ENCODE results near the gene TOR1AIP2. TPM values are rescaled to one million over a fixed set of nuclear protein-coding genes. Genes with fewer than 3 reads are reported as not detected.
"Not testable (repeated sequence)": the region's sequence is repeated elsewhere in the genome, so short reads cannot be mapped to it uniquely, and the experiment has no call there.

TOR1AIP2 gene
- total RNA-seq, 1 donor from 2014 or later = 88.5 TPM

DNA sequence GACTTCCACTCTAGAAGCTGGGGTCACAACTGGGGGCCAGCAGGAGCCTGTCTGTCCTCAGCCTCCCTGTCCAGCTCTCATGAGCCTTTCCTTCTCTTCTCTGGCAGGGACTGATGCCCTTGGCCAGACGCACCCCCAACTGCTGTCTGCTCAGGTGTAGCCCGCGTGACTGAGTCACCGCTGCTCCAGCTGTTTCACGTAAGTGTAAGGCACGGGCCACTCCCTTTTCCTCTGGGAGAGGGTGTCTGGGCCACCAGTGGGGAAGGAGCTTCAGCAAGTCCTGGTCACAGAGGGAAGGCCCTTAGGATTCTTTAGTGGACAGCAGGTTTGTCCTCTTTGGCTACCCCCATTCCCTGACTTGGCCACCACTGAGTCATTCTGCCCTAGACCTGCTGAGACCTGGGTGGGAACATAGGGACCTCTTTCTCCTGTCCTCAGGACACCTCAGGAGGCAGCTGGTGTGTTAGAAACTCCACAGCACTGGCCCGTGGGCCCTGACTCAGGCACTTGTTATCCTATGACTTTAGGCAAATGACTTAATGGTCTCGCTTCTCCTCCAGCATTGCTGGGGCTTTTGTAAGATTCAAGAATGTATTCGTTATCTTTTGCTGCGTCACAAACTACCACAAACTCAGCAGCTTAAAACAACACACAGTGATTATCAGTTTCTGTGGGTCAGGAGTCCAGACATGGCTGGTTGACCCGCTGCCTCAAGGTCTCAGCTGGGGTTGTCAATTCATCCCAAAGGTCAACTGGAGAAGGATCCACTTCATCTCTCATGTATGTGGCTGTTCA is 69.7 kb downstream of the TOR1AIP2 start:
- no peaks in the 10 kb centered on the region for H3K9me3 ChIP-seq
- intact Hi-C loops (cut with DNase I) = no loop called here
- no peak overlapping the region for H3K4me3 ChIP-seq
- H3K27me3 ChIP-seq = no peaks in the 10 kb centered on the region
- H3K4me1 ChIP-seq = no peaks in the 10 kb centered on the region
- DNase-seq (no peak), ATAC-seq (no peak)
- TF ChIP-seq, protein P1, sequence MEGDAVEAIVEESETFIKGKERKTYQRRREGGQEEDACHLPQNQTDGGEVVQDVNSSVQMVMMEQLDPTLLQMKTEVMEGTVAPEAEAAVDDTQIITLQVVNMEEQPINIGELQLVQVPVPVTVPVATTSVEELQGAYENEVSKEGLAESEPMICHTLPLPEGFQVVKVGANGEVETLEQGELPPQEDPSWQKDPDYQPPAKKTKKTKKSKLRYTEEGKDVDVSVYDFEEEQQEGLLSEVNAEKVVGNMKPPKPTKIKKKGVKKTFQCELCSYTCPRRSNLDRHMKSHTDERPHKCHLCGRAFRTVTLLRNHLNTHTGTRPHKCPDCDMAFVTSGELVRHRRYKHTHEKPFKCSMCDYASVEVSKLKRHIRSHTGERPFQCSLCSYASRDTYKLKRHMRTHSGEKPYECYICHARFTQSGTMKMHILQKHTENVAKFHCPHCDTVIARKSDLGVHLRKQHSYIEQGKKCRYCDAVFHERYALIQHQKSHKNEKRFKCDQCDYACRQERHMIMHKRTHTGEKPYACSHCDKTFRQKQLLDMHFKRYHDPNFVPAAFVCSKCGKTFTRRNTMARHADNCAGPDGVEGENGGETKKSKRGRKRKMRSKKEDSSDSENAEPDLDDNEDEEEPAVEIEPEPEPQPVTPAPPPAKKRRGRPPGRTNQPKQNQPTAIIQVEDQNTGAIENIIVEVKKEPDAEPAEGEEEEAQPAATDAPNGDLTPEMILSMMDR (IDR thresholded peaks at IDR 0.05) = no peak
- no peaks in the 10 kb centered on the region for H3K36me3 ChIP-seq
- H3K27ac ChIP-seq = no peak overlapping the region

DNA sequence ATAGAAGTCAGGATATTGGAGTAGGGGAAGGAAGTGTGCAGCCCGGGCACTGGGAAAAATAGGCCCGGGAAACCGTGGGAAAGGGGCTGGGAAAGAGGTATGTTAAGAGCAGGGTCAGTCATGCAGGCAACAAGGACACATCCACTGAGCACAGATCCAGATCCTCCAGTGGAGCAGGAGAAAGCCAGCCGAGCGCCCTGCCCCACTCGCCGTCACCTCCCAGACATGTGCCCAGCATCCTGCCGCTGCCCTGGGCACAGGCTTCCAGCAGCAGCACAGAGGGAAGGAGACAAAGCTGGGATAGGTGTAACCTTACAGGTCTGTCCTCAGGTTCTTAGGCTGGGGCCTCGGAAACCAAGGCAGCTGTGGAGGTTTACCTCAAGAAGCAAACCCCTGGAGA is 70.3 kb downstream of the TOR1AIP2 start:
- intact Hi-C loops (cut with DNase I) = no loop called here
- Histone ChIP-seq H3K27ac (no peak overlapping the region), H3K27me3 (no peaks in the 10 kb centered on the region), H3K4me3 (no peak overlapping the region), H3K4me1 (no peaks in the 10 kb centered on the region), H3K36me3 (no peaks in the 10 kb centered on the region), H3K9me3 (no peaks in the 10 kb centered on the region)
- TF ChIP-seq, protein P1 (IDR thresholded peaks at IDR 0.05) = no peak
- DNase-seq (no peak), ATAC-seq (no peak)

DNA sequence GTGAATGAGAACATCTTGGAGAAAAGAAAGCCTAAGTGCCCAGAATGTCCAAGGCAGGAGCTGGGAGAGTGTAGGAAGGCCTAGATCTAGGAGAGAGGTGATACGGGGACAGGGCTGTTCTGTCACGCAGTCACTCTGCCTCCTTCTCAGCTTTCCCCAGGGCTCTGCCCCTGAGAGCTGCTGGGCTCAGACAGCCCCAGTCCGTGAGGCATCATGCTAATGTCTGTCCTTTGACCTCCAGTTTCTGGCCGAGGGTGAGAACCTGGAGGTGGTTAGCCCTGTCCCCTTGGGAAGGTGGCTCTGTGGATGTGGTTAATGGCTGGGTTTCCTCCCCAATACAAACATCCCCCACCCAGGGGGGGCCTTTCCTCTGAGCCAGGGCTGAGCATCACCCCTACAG is 71.3 kb downstream of the TOR1AIP2 start:
- Histone ChIP-seq H3K36me3 (no peaks in the 10 kb centered on the region), H3K27me3 (no peaks in the 10 kb centered on the region), H3K4me3 (no peak overlapping the region), H3K4me1 (no peaks in the 10 kb centered on the region), H3K27ac (no peak overlapping the region), H3K9me3 (no peaks in the 10 kb centered on the region)
- DNase-seq (no peak), ATAC-seq (no peak)
- intact Hi-C loops (cut with DNase I) = no loop called here
- TF ChIP-seq, protein P1 (IDR thresholded peaks at IDR 0.05) = no peak

DNA sequence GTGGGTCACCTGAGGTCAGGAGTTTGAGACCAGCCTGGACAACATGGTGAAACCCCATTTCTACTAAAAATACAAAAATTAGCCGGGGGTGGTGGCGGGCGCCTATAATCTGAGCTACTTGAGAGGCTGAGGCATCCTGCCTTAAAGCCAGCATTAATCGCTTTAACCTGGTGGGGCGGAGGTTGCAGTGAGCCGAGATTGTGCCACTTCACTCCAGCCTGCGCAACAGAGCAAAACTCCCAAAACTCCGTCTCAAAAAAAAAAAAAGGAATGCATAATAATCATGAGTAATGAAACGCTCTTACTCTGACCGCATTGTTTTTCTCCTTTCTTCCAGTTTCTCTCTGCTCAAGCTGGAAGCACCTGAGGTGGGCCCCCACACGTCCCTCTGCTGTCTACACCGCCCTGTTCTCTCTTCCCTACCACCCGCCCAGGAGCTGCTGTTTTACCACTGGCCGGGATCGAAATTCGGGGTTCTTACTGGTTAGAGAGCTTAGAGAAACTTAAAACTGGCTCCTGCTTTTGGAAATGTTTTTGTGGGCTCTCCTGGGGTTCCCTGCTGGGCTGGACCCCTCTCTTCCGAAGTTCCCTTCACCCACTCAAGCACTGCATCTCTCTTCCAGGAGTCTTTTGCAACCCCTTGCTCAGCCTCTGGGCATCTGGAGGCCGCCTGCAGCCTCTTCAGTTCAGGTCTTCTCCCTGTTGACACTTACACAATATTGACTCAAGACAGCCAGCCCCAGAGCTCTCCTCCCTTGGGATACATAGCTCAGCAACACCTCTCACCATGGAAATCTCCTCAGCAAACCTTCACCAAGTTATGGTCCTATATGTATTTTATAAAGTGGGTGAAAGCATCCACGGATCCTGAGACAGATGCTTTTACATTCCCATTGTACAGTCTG is 72.1 kb downstream of the TOR1AIP2 start:
- Histone ChIP-seq H3K36me3 (no peaks in the 10 kb centered on the region), H3K27me3 (no peaks in the 10 kb centered on the region), H3K4me3 (no peak overlapping the region), H3K4me1 (no peaks in the 10 kb centered on the region), H3K27ac (no peak overlapping the region), H3K9me3 (no peaks in the 10 kb centered on the region)
- no peak for DNase-seq
- ATAC-seq = no peak
- intact Hi-C loops (cut with DNase I) = no loop called here
- TF ChIP-seq, protein P1 (IDR thresholded peaks at IDR 0.05) = no peak

- ATAC-seq; intact Hi-C loops (cut with DNase I); H3K4me3 ChIP-seq; H3K27me3 ChIP-seq; H3K36me3 ChIP-seq; H3K4me1 ChIP-seq; DNase-seq; H3K9me3 ChIP-seq; H3K27ac ChIP-seq: not testable (repeated sequence)
Measured at GRCh38 chr1:179804417-179804816, 73.2 kb downstream of the TOR1AIP2 start.

DNA sequence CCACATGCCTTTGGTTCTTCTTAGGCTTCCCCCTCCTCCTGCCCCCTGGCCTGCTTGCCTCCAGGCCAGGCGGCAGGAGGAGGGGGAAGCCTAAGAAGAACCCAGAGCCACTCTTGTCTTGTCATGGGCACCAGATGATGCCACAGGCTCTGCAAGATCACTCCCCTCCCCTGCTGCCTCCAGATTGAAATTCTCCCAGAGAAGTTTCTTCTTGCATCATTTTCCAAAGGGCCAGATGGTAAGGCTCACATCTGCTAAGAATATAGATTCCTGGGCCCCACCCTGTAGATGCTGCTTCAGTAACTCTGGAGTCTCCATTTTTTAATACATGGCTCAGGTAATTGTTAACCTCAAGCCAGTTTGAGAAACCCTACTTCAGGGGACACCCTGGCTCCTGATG is 73.7 kb downstream of the TOR1AIP2 start:
- ATAC-seq (no peak), DNase-seq (no peak)
- H3K9me3 ChIP-seq = no peaks in the 10 kb centered on the region
- no peak overlapping the region for H3K27ac ChIP-seq
- H3K4me1 ChIP-seq = no peaks in the 10 kb centered on the region
- H3K4me3 ChIP-seq = no peak overlapping the region
- no peaks in the 10 kb centered on the region for H3K27me3 ChIP-seq
- intact Hi-C loops (cut with DNase I) = no loop called here
- H3K36me3 ChIP-seq = no peaks in the 10 kb centered on the region
- TF ChIP-seq, protein P1 (IDR thresholded peaks at IDR 0.05) = no peak

All from upper lobe of right lung (tissue), 1 donor.